Kidney epithelial cell (primary cell): ENCODE data around the gene UBE2Z. TPM values are rescaled to one million over a fixed set of nuclear protein-coding genes. Genes with fewer than 3 reads are reported as not detected.
"Not testable (repeated sequence)": the region's sequence is repeated elsewhere in the genome, so short reads cannot be mapped to it uniquely, and the experiment has no call there.

Experiments used
- DNase-seq: peaks from one replicate; pipeline ENCODE4 v3.0.0-alpha.2; 2010; ENCODE audit warnings: low read depth
- H3K27me3 ChIP-seq: 2 replicates; pipeline ENCODE4 v1.6.0; 2011; ENCODE audit warnings: low read length; ENCODE audit not compliant: control insufficient read depth, insufficient read depth
- H3K36me3 ChIP-seq: 2 replicates; pipeline ENCODE4 v1.5.1; 2011; ENCODE audit warnings: low read length; ENCODE audit not compliant: control insufficient read depth, insufficient read depth
- H3K4me3 ChIP-seq: 2 replicates; pipeline ENCODE4 v1.5.1; 2011; ENCODE audit warnings: low read depth, mild to moderate bottlenecking, control low read depth, low read length
- CTCF ChIP-seq: IDR thresholded peaks from 2 replicates; pipeline ENCODE4 v1.5.1; 2011; ENCODE audit warnings: mild to moderate bottlenecking, moderate library complexity, low read length, control low read depth, inconsistent platforms; ENCODE audit not compliant: insufficient read depth, poor library complexity, severe bottlenecking
- total RNA-seq: library from RNA; depleted of rRNA; stranded (reverse); fragments of >200 nt; gene quantifications from 2 replicates; pipeline ENCODE4 v1.2.3, GENCODE V29; 2015

The UBE2Z gene
- total RNA-seq, 1 donor from 2014 or later: 118 TPM

- Histone ChIP-seq H3K36me3 (peaks cover 6% of the 10 kb centered on the region), H3K27me3 (no peaks in the 10 kb centered on the region), H3K4me3 (no peak overlapping the region)
- DNase-seq: no peak
- TF ChIP-seq CTCF: no peak
These were observed 21.6 kb downstream of the UBE2Z start for GRCh38 chr17:48929812-48930165.

- Histone ChIP-seq H3K27me3 (no peaks in the 10 kb centered on the region), H3K36me3 (peaks cover 6% of the 10 kb centered on the region), H3K4me3 (no peak overlapping the region)
- DNase-seq: no peak
- no peak for TF ChIP-seq CTCF
These were observed 22.2 kb downstream of the UBE2Z start for GRCh38 chr17:48930435-48930873.

GRCh38 chr17:48933035-48933434 lies 24.8 kb downstream of the UBE2Z start:
- Histone ChIP-seq H3K4me3 (no peak overlapping the region), H3K36me3 (peaks cover 3% of the 10 kb centered on the region), H3K27me3 (no peaks in the 10 kb centered on the region)
- no peak for DNase-seq
- no peak for TF ChIP-seq CTCF

- no peak for TF ChIP-seq CTCF
- H3K4me3 ChIP-seq: peak within 1 kb of the TSS; percentile 89
- DNase-seq: peak; percentile 58
- H3K36me3 ChIP-seq: no peaks in the 10 kb centered on the region
- H3K27me3 ChIP-seq: no peaks in the 10 kb centered on the region
These were observed 36.5 kb downstream of the UBE2Z start, which contains the start of gene SNF8 for GRCh38 chr17:48944515-48945260. SNF8 (minus strand) TSS chr17:48944842; CDS start chr17:48944734, 108 bp downstream.

GRCh38 chr17:48945261-48945651 lies 37.0 kb downstream of the UBE2Z start:
- not testable (repeated sequence) for H3K27me3 ChIP-seq, H3K36me3 ChIP-seq, DNase-seq
- H3K4me3 ChIP-seq: peak overlapping the region; percentile 89

- DNase-seq: no peak
- Histone ChIP-seq H3K4me3 (no peak overlapping the region), H3K27me3 (no peaks in the 10 kb centered on the region), H3K36me3 (no peaks in the 10 kb centered on the region)
- TF ChIP-seq CTCF: no peak
These were observed 43.4 kb downstream of the UBE2Z start for GRCh38 chr17:48951572-48951971.
